ENCODE results near the gene PIP. TPM values are rescaled to one million over a fixed set of nuclear protein-coding genes. Genes with fewer than 3 reads are reported as not detected.

PIP gene
- total and polyA plus RNA-seq, 4 donors, result 1.5 to 43.4 (median 36.2) TPM

DNA sequence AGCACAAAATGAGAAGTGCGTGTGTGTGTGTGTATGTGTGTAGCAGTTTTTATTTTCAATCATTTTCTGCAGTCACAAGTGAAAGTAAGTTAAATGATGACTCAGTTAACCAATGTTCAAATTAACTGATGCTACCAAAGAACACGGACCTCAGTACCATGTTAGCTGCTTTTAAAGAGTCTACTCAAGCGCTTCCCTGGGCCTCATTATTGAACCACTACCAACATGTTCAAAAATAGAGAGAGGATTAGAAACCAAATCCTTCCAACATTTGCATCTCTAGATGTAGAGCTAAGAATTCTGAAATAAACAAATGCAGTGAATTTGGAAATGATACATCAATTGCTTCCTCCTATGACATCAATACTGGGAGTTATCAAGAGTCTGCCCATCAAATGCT, 51.1 kb downstream of the PIP start, which contains the start of gene TAS2R39:
Gene TAS2R39 (plus strand): TSS at position 396 of the 400 bp plus-strand sequence. CDS start 0 bp downstream, at position 396.
- WGBS, 2 donors, result 83 to 88% methylated on average over 3 of the region's 3 CpGs
- TF ChIP-seq, protein P1, sequence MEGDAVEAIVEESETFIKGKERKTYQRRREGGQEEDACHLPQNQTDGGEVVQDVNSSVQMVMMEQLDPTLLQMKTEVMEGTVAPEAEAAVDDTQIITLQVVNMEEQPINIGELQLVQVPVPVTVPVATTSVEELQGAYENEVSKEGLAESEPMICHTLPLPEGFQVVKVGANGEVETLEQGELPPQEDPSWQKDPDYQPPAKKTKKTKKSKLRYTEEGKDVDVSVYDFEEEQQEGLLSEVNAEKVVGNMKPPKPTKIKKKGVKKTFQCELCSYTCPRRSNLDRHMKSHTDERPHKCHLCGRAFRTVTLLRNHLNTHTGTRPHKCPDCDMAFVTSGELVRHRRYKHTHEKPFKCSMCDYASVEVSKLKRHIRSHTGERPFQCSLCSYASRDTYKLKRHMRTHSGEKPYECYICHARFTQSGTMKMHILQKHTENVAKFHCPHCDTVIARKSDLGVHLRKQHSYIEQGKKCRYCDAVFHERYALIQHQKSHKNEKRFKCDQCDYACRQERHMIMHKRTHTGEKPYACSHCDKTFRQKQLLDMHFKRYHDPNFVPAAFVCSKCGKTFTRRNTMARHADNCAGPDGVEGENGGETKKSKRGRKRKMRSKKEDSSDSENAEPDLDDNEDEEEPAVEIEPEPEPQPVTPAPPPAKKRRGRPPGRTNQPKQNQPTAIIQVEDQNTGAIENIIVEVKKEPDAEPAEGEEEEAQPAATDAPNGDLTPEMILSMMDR (IDR thresholded peaks at IDR 0.05; ENCODE audit: control extremely low read depth, extremely low read depth), result no peak
- ATAC-seq (ENCODE audit: insufficient read depth, low FRiP score), result no peak
- Histone ChIP-seq H3K36me3 (ENCODE audit: control insufficient read depth in 4 of 4, insufficient read depth in 4 of 4, low read length in 4 of 4) (no peaks in the 10 kb centered on the region), H3K9ac (ENCODE audit: insufficient read depth in 1 of 2, low read length in 2 of 2) (no peak within 1 kb of the TSS), H3K4me1 (ENCODE audit: control insufficient read depth in 5 of 5, insufficient read depth in 5 of 5, low read length in 5 of 5) (no peaks in the 10 kb centered on the region), H3K27ac (ENCODE audit: low read depth in 1 of 2, low read length in 1 of 2) (no peak within 1 kb of the TSS), H3K9me3 (ENCODE audit: control insufficient read depth in 4 of 4, insufficient read depth in 3 of 4, low read length in 3 of 4) (peaks cover 0 to 8% (median 2%) of the 10 kb centered on the region in 4 donors), H3K4me3 (no peak within 1 kb of the TSS), H3K27me3 (ENCODE audit: control insufficient read depth in 3 of 3, insufficient read depth in 3 of 3, low read length in 2 of 3) (peaks cover 0 to 8% (median 0%) of the 10 kb centered on the region in 3 donors)
- DNase-seq, result no peak

DNA sequence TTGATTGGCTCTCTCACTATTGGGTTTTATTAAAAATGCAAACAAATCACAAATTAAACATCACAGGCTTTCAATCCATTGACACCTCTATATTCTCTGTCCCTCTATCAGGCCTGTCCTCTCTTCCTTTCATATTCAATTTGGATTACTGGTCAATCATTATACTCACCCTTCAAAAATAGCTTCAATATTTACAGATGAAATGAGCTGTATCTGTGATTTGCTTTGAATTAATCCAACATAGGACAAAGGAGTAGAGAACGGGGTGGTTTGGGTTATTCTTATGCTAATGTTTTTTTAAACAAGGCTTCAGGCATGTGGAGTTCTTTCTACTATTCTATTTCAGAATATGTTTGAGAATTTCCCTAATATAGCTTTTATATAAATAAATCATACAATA, 53.7 kb downstream of the PIP start:
- Histone ChIP-seq H3K4me1 (ENCODE audit: control insufficient read depth in 5 of 5, insufficient read depth in 5 of 5, low read length in 5 of 5) (no peaks in the 10 kb centered on the region), H3K27me3 (ENCODE audit: control insufficient read depth in 3 of 3, insufficient read depth in 3 of 3, low read length in 2 of 3) (peaks cover 0 to 8% (median 0%) of the 10 kb centered on the region in 3 donors), H3K27ac (ENCODE audit: low read depth in 1 of 2, low read length in 1 of 2) (no peak overlapping the region), H3K4me3 (no peak overlapping the region), H3K36me3 (ENCODE audit: control insufficient read depth in 4 of 4, insufficient read depth in 4 of 4, low read length in 4 of 4) (no peaks in the 10 kb centered on the region), H3K9me3 (ENCODE audit: control insufficient read depth in 4 of 4, insufficient read depth in 3 of 4, low read length in 3 of 4) (peaks cover 0 to 1% (median 0%) of the 10 kb centered on the region in 4 donors), H3K9ac (ENCODE audit: insufficient read depth in 1 of 2, low read length in 2 of 2) (no peak overlapping the region)
- 76 to 84% methylated on average over 1 of the region's 1 CpG for WGBS, 2 donors
- ATAC-seq (ENCODE audit: insufficient read depth, low FRiP score) (no peak), DNase-seq (no peak)
- TF ChIP-seq, protein P1 (IDR thresholded peaks at IDR 0.05; ENCODE audit: control extremely low read depth, extremely low read depth), result no peak

DNA sequence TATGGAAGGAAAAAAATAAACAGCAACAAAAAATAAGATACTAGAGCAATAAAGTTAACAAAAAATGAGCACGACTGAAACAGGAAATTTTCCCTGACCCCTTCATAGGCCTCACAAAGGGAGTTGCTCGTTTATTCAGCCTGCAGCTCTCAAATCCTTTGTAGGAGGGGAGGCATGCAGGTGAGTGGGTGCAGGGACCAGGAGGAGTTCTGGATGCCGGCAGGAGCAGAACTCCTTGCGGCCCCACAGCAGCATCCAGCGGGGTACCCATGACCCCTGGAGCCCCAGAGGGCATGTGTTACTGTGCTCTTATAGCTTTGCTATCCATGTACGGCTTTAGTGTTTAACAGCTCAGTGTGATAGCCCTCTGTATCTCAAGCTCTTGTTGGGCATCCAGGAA, 57.1 kb downstream of the PIP start:
- Histone ChIP-seq H3K27me3 (ENCODE audit: control insufficient read depth in 3 of 3, insufficient read depth in 3 of 3, low read length in 2 of 3) (peaks cover 0 to 3% (median 0%) of the 10 kb centered on the region in 3 donors), H3K4me3 (no peak overlapping the region), H3K9me3 (ENCODE audit: control insufficient read depth in 4 of 4, insufficient read depth in 3 of 4, low read length in 3 of 4) (peaks cover 0 to 1% (median 0%) of the 10 kb centered on the region in 4 donors), H3K4me1 (ENCODE audit: control insufficient read depth in 5 of 5, insufficient read depth in 5 of 5, low read length in 5 of 5) (no peaks in the 10 kb centered on the region), H3K9ac (ENCODE audit: insufficient read depth in 1 of 2, low read length in 2 of 2) (no peak overlapping the region), H3K36me3 (ENCODE audit: control insufficient read depth in 4 of 4, insufficient read depth in 4 of 4, low read length in 4 of 4) (no peaks in the 10 kb centered on the region), H3K27ac (ENCODE audit: low read depth in 1 of 2, low read length in 1 of 2) (no peak overlapping the region)
- DNase-seq (no peak), ATAC-seq (ENCODE audit: insufficient read depth, low FRiP score) (no peak)
- TF ChIP-seq, protein P1 (IDR thresholded peaks at IDR 0.05; ENCODE audit: control extremely low read depth, extremely low read depth), result no peak
- 74 to 87% methylated on average over 6 of the region's 6 CpGs for WGBS, 2 donors

Other genes starting within 250 kb of the PIP start
- 1 to 10 TPM in 1 of 2 donors, under 1 TPM in 1; 0.43 to 1.2 TPM for gene TRPV6, start 246.3 kb upstream of the PIP start, total RNA-seq
- gene TRPV6, start 246.3 kb upstream of the PIP start, polyA plus RNA-seq, result under 1 TPM; 0.40 to 0.63 TPM
- not detected for gene TRPV5, start 198.3 kb upstream of the PIP start, total RNA-seq
- under 1 TPM in 1 of 2 donors, not detected in 1; 0.05 TPM for gene TRPV5, start 198.3 kb upstream of the PIP start, polyA plus RNA-seq
- gene LLCFC1, start 192.6 kb upstream of the PIP start, total RNA-seq, result not detected
- gene LLCFC1, start 192.6 kb upstream of the PIP start, polyA plus RNA-seq, result under 1 TPM; 0.22 to 0.70 TPM
- 1 to 10 TPM in 1 of 2 donors, under 1 TPM in 1; 0.52 to 8.3 TPM for gene KEL, start 169.7 kb upstream of the PIP start, total RNA-seq
- 1 to 10 TPM in 1 of 2 donors, under 1 TPM in 1; 0.23 to 1.6 TPM for gene KEL, start 169.7 kb upstream of the PIP start, polyA plus RNA-seq
- under 1 TPM in 1 of 2 donors, not detected in 1; 0.82 TPM for gene OR9A2, start 104.9 kb upstream of the PIP start, total RNA-seq
- gene OR9A2, start 104.9 kb upstream of the PIP start, polyA plus RNA-seq, result not detected
- gene OR6V1, start 79.7 kb upstream of the PIP start, total RNA-seq, result not detected
- gene OR6V1, start 79.7 kb upstream of the PIP start, polyA plus RNA-seq, result not detected
- not detected for gene TAS2R39, start 51.3 kb downstream of the PIP start, total RNA-seq
- not detected for gene TAS2R39, start 51.3 kb downstream of the PIP start, polyA plus RNA-seq
- gene TAS2R40, start 90.0 kb downstream of the PIP start, total RNA-seq, result not detected
- under 1 TPM in 1 of 2 donors, not detected in 1; 0.07 TPM for gene TAS2R40, start 90.0 kb downstream of the PIP start, polyA plus RNA-seq
- gene GSTK1, start 131.4 kb downstream of the PIP start, total RNA-seq, result 100 to 1,000 TPM; 110 to 130 TPM
- gene GSTK1, start 131.4 kb downstream of the PIP start, polyA plus RNA-seq, result 100 to 1,000 TPM; 119 TPM
- gene TMEM139, start 152.9 kb downstream of the PIP start, total RNA-seq, result 10 to 100 TPM; 12.2 to 26.9 TPM
- gene TMEM139, start 152.9 kb downstream of the PIP start, polyA plus RNA-seq, result 10 to 100 TPM in 1 of 2 donors, 1 to 10 TPM in 1; 8.4 to 31.8 TPM
- gene CASP2, start 156.3 kb downstream of the PIP start, total RNA-seq, result 10 to 100 TPM; 37.4 to 40.0 TPM
- gene CASP2, start 156.3 kb downstream of the PIP start, polyA plus RNA-seq, result 1 to 10 TPM; 7.7 to 9.3 TPM
- gene CLCN1, start 184.0 kb downstream of the PIP start, total RNA-seq, result under 1 TPM in 1 of 2 donors, not detected in 1; 0.18 TPM
- under 1 TPM in 1 of 2 donors, not detected in 1; 0.06 TPM for gene CLCN1, start 184.0 kb downstream of the PIP start, polyA plus RNA-seq
- 1 to 10 TPM in 1 of 2 donors, under 1 TPM in 1; 0.80 to 1.1 TPM for gene FAM131B, start 230.6 kb downstream of the PIP start, total RNA-seq
- gene FAM131B, start 230.6 kb downstream of the PIP start, polyA plus RNA-seq, result under 1 TPM; 0.18 to 0.29 TPM
- 100 to 1,000 TPM; 100 to 310 TPM for gene ZYX, start 249.3 kb downstream of the PIP start, total RNA-seq
- 100 to 1,000 TPM in 1 of 2 donors, 10 to 100 TPM in 1; 98.9 to 266 TPM for gene ZYX, start 249.3 kb downstream of the PIP start, polyA plus RNA-seq

Data from lung (tissue), 12 donors.